SJSA1 (cell line): ENCODE results near the gene OR2D2. TPM values are rescaled to one million over a fixed set of nuclear protein-coding genes. Genes with fewer than 3 reads are reported as not detected.
"Not testable (repeated sequence)": the region's sequence is repeated elsewhere in the genome, so short reads cannot be mapped to it uniquely, and the experiment has no call there.

Source experiments
- DNase-seq, 2 experiments: peaks; one replicate each; pipeline ENCODE4 v3.0.0-alpha.2; 2015 to 2020; ENCODE audit warnings: low spot score in 2 of 2, low read depth in 1 of 2
- H3K27ac ChIP-seq: fragments of 250-450 bp; sonication (Bioruptor Pico); 2 replicates; pipeline ENCODE4 v1.5.1; 2020; ENCODE audit warnings: mild to moderate bottlenecking, moderate library complexity
- H3K27me3 ChIP-seq: fragments of 250-450 bp; sonication (Bioruptor Pico); replicated peaks from 2 replicates; pipeline ENCODE4 v1.5.1; 2020; ENCODE audit warnings: mild to moderate bottlenecking, moderate library complexity
- H3K36me3 ChIP-seq: fragments of 250-450 bp; sonication (Bioruptor Pico); 2 replicates; pipeline ENCODE4 v1.5.1; 2020; ENCODE audit warnings: mild to moderate bottlenecking
- H3K4me1 ChIP-seq: fragments of 250-450 bp; sonication (Bioruptor Pico); replicated peaks from 2 replicates; pipeline ENCODE4 v1.6.1; 2021; ENCODE audit warnings: mild to moderate bottlenecking
- H3K4me3 ChIP-seq: fragments of 250-450 bp; sonication (Bioruptor Pico); 2 replicates; pipeline ENCODE4 v1.5.1; 2020; ENCODE audit warnings: mild to moderate bottlenecking
- H3K9me3 ChIP-seq: fragments of 250-450 bp; sonication (Bioruptor Pico); replicated peaks from 2 replicates; pipeline ENCODE4 v1.5.1; 2020; ENCODE audit warnings: mild to moderate bottlenecking
- total RNA-seq: library from RNA; depleted of rRNA; stranded (reverse); fragments of >200 nt; shearing (Covaris generic); gene quantifications from 2 replicates; pipeline ENCODE4 v1.2.3, GENCODE V29; 2014; rRNA removed

Gene OR2D2
- total RNA-seq, 1 experiment from 2014 or later: not detected

- no peak for DNase-seq
Observed at GRCh38 chr11:6856871-6857270, 35.4 kb downstream of the OR2D2 start.

GRCh38 chr11:6855971-6856541 lies 36.2 kb downstream of the OR2D2 start:
- no peak for DNase-seq

More at GRCh38 chr11:6856871-6857270, 35.4 kb downstream of the OR2D2 start:
- H3K27me3 ChIP-seq: no peaks in the 10 kb centered on the region
- no peaks in the 10 kb centered on the region for H3K36me3 ChIP-seq
- H3K4me1 ChIP-seq: no peaks in the 10 kb centered on the region
- no peak overlapping the region for H3K4me3 ChIP-seq
- no peak overlapping the region for H3K27ac ChIP-seq
- no peaks in the 10 kb centered on the region for H3K9me3 ChIP-seq

GRCh38 chr11:6854801-6855200 lies 37.5 kb downstream of the OR2D2 start:
- not testable (repeated sequence) for H3K4me3 ChIP-seq, DNase-seq, H3K27me3 ChIP-seq, H3K9me3 ChIP-seq, H3K27ac ChIP-seq, H3K36me3 ChIP-seq, H3K4me1 ChIP-seq

More at GRCh38 chr11:6855971-6856541, 36.2 kb downstream of the OR2D2 start:
- H3K4me3 ChIP-seq: no peak overlapping the region
- H3K27me3 ChIP-seq: no peaks in the 10 kb centered on the region
- no peaks in the 10 kb centered on the region for H3K9me3 ChIP-seq
- H3K27ac ChIP-seq: no peak overlapping the region
- no peaks in the 10 kb centered on the region for H3K4me1 ChIP-seq
- no peaks in the 10 kb centered on the region for H3K36me3 ChIP-seq

GRCh38 chr11:6850526-6850925 lies 41.8 kb downstream of the OR2D2 start:
- Histone ChIP-seq H3K36me3 (no peaks in the 10 kb centered on the region), H3K27ac (no peak overlapping the region), H3K4me1 (no peaks in the 10 kb centered on the region), H3K4me3 (no peak overlapping the region), H3K27me3 (no peaks in the 10 kb centered on the region), H3K9me3 (no peaks in the 10 kb centered on the region)
- DNase-seq: no peak

- Histone ChIP-seq H3K36me3 (no peaks in the 10 kb centered on the region), H3K9me3 (no peaks in the 10 kb centered on the region), H3K27me3 (no peaks in the 10 kb centered on the region), H3K4me1 (no peaks in the 10 kb centered on the region), H3K4me3 (no peak within 1 kb of the TSS), H3K27ac (no peak within 1 kb of the TSS)
- DNase-seq: no peak
Observed at GRCh38 chr11:6845383-6845782, 46.9 kb downstream of the OR2D2 start, which contains the start of gene OR10A5. Gene OR10A5 (plus strand): TSS chr11:6845683. CDS start chr11:6845683, 0 bp downstream.

- no peak overlapping the region for H3K4me3 ChIP-seq
- H3K27me3 ChIP-seq: no peaks in the 10 kb centered on the region
- no peaks in the 10 kb centered on the region for H3K36me3 ChIP-seq
- no peak overlapping the region for H3K27ac ChIP-seq
- no peak for DNase-seq
- H3K9me3 ChIP-seq: no peaks in the 10 kb centered on the region
- no peaks in the 10 kb centered on the region for H3K4me1 ChIP-seq
Observed at GRCh38 chr11:6844356-6844755, 47.9 kb downstream of the OR2D2 start.

- H3K4me1 ChIP-seq: no peaks in the 10 kb centered on the region
- H3K36me3 ChIP-seq: no peaks in the 10 kb centered on the region
- DNase-seq: no peak
- no peak overlapping the region for H3K27ac ChIP-seq
- H3K4me3 ChIP-seq: no peak overlapping the region
- no peaks in the 10 kb centered on the region for H3K9me3 ChIP-seq
- H3K27me3 ChIP-seq: no peaks in the 10 kb centered on the region
Observed at GRCh38 chr11:6843670-6844069, 48.6 kb downstream of the OR2D2 start.

- no peaks in the 10 kb centered on the region for H3K27me3 ChIP-seq
Observed at GRCh38 chr11:6841694-6842093, 50.6 kb downstream of the OR2D2 start.

More at GRCh38 chr11:6841694-6842093, 50.6 kb downstream of the OR2D2 start:
- Histone ChIP-seq H3K27ac (no peak overlapping the region), H3K36me3 (no peaks in the 10 kb centered on the region), H3K4me1 (no peaks in the 10 kb centered on the region), H3K9me3 (no peaks in the 10 kb centered on the region), H3K4me3 (no peak overlapping the region)
- no peak for DNase-seq

Other genes with a start within 250 kb of the OR2D2 start
- 7.8 and 12.0 TPM in 2 replicates for gene DCHS1, start 236.7 kb downstream of the OR2D2 start, total RNA-seq
- gene MRPL17, start 209.2 kb downstream of the OR2D2 start, total RNA-seq: 38.7 and 79.8 TPM in 2 replicates
- not detected in 2 replicates for gene OR2AG2, start 120.5 kb downstream of the OR2D2 start, total RNA-seq
- not detected in 2 replicates for gene OR2AG1, start 109.5 kb downstream of the OR2D2 start, total RNA-seq
- not detected in 2 replicates for gene OR6A2, start 92.8 kb downstream of the OR2D2 start, total RNA-seq
- gene OR10A5, start 46.8 kb downstream of the OR2D2 start, total RNA-seq: not detected in 2 replicates
- gene OR10A2, start 29.4 kb downstream of the OR2D2 start, total RNA-seq: not detected in 2 replicates
- not detected in 2 replicates for gene OR10A4, start 15.9 kb downstream of the OR2D2 start, total RNA-seq
- not detected in 2 replicates for gene OR2D3, start 28.5 kb upstream of the OR2D2 start, total RNA-seq
- gene ZNF215, start 33.9 kb upstream of the OR2D2 start, total RNA-seq: not detected in 2 replicates
- not detected in 2 replicates for gene ZNF214, start 127.8 kb upstream of the OR2D2 start, total RNA-seq
- not detected in 2 replicates for gene NLRP14, start 128.0 kb upstream of the OR2D2 start, total RNA-seq
- gene RBMXL2, start 196.5 kb upstream of the OR2D2 start, total RNA-seq: not detected in 2 replicates